Chondrocyte (in vitro differentiated cells): ENCODE measurements around the gene INTU. TPM values are rescaled to one million over a fixed set of nuclear protein-coding genes. Genes with fewer than 3 reads are reported as not detected.
"Not testable (repeated sequence)": the region's sequence is repeated elsewhere in the genome, so short reads cannot be mapped to it uniquely, and the experiment has no call there.

Source experiments
- DNase-seq: peaks from one replicate; pipeline ENCODE4 v3.0.0; 2021; ENCODE audit warnings: mixed read lengths, low spot score
- H3K27ac Mint-ChIP-seq: one replicate; pipeline ENCODE4 v1.8.0; 2021; ENCODE audit warnings: mild to moderate bottlenecking, moderate library complexity, mixed read lengths; ENCODE audit not compliant: unreplicated experiment
- H3K27me3 Mint-ChIP-seq: 2 replicates; pipeline ENCODE4 v1.8.0; 2021; ENCODE audit warnings: low read depth, mixed read lengths
- H3K36me3 Mint-ChIP-seq: 2 replicates; pipeline ENCODE4 v1.8.0; 2021; ENCODE audit warnings: low read depth, mixed read lengths
- H3K4me1 Mint-ChIP-seq: 2 replicates; pipeline ENCODE4 v1.8.0; 2021; ENCODE audit warnings: low read depth, mild to moderate bottlenecking, mixed read lengths
- H3K4me3 Mint-ChIP-seq: one replicate; pipeline ENCODE4 v1.8.0; 2021; ENCODE audit warnings: mild to moderate bottlenecking, moderate library complexity, mixed read lengths; ENCODE audit not compliant: unreplicated experiment
- H3K9me3 Mint-ChIP-seq: 2 replicates; pipeline ENCODE4 v1.8.0; 2021; ENCODE audit warnings: low read depth, mixed read lengths
- CTCF ChIP-seq: fragments of 200-600 bp; sonication (generic); IDR thresholded peaks from 2 replicates; pipeline ENCODE4 v1.5.0; 2021; ENCODE audit warnings: antibody characterized with exemption, mild to moderate bottlenecking, moderate library complexity
- long read RNA-seq: library from polyadenylated mRNA; stranded (forward); transcript quantifications from one replicate; pipeline ENCODE4 v2.0.0, GENCODE V29; 2021
- total RNA-seq: library from RNA; stranded (reverse); gene quantifications from 3 replicates; pipeline ENCODE4 v1.2.1, GENCODE V29; 2021

Gene INTU
- total RNA-seq, result 6.1 to 11.4 TPM (median 10.9 TPM) in 3 replicates
- long read RNA-seq, full-length matches to known transcripts, result 1 of 11 reads
- long read RNA-seq, partial matches to known transcripts, result 0 of 11 reads
- long read RNA-seq, other reads (novel, unspliced or antisense), result 10 of 11 reads

GRCh38 chr4:127632420-127633403, at the start of gene INTU:
Gene INTU, plus strand, starts transcription at chr4:127632957. Its CDS starts 78 bp downstream, at chr4:127633035.
- H3K9me3 Mint-ChIP-seq, result no peaks in the 10 kb centered on the region
- peaks cover 4% of the 10 kb centered on the region for H3K27me3 Mint-ChIP-seq
- H3K4me1 Mint-ChIP-seq, result peaks cover 30% of the 10 kb centered on the region
- DNase-seq, result peak; percentile 95
- TF ChIP-seq CTCF, result no peak
- peak within 1 kb of the TSS; percentile 94 for H3K4me3 Mint-ChIP-seq
- H3K27ac Mint-ChIP-seq, result peak within 1 kb of the TSS; percentile 98
- H3K36me3 Mint-ChIP-seq, result no peaks in the 10 kb centered on the region

GRCh38 chr4:127586496-127586895, 46.3 kb upstream of the INTU start:
- H3K9me3 Mint-ChIP-seq, H3K27ac Mint-ChIP-seq, H3K36me3 Mint-ChIP-seq, H3K4me1 Mint-ChIP-seq, H3K4me3 Mint-ChIP-seq, H3K27me3 Mint-ChIP-seq, DNase-seq: not testable (repeated sequence)

GRCh38 chr4:127586922-127587571, 45.7 kb upstream of the INTU start:
- TF ChIP-seq CTCF, result peak; percentile 87
- Mint-ChIP-seq H3K9me3 (peaks cover 5% of the 10 kb centered on the region), H3K36me3 (no peaks in the 10 kb centered on the region), H3K27ac (no peak overlapping the region), H3K4me1 (peaks cover 7% of the 10 kb centered on the region), H3K27me3 (no peaks in the 10 kb centered on the region), H3K4me3 (no peak overlapping the region)
- no peak for DNase-seq

GRCh38 chr4:127589153-127589552, 43.6 kb upstream of the INTU start:
- H3K9me3 Mint-ChIP-seq, H3K4me3 Mint-ChIP-seq, H3K4me1 Mint-ChIP-seq, H3K27me3 Mint-ChIP-seq, H3K36me3 Mint-ChIP-seq, H3K27ac Mint-ChIP-seq, DNase-seq: not testable (repeated sequence)

GRCh38 chr4:127598656-127599055, 34.1 kb upstream of the INTU start:
- no peaks in the 10 kb centered on the region for H3K4me1 Mint-ChIP-seq
- H3K9me3 Mint-ChIP-seq, result no peaks in the 10 kb centered on the region
- TF ChIP-seq CTCF, result no peak
- no peaks in the 10 kb centered on the region for H3K36me3 Mint-ChIP-seq
- DNase-seq, result no peak
- H3K4me3 Mint-ChIP-seq, result no peak overlapping the region
- no peak overlapping the region for H3K27ac Mint-ChIP-seq
- H3K27me3 Mint-ChIP-seq, result no peaks in the 10 kb centered on the region

- Mint-ChIP-seq H3K4me3 (no peak overlapping the region), H3K27ac (no peak overlapping the region), H3K9me3 (no peaks in the 10 kb centered on the region), H3K4me1 (peaks cover 7% of the 10 kb centered on the region), H3K36me3 (no peaks in the 10 kb centered on the region), H3K27me3 (peaks cover 10% of the 10 kb centered on the region)
- no peak for DNase-seq
- peak; percentile 85 for TF ChIP-seq CTCF
These were observed 31.7 kb upstream of the INTU start for GRCh38 chr4:127601029-127601428.
